Breast epithelium (tissue), 4 donors: Measurements from ENCODE around the gene SPG7. TPM values are rescaled to one million over a fixed set of nuclear protein-coding genes. Genes with fewer than 3 reads are reported as not detected.
"Not testable (repeated sequence)": the region's sequence is repeated elsewhere in the genome, so short reads cannot be mapped to it uniquely, and the experiment has no call there.

Experiments used
- DNase-seq, 2 donors: peaks; one replicate each; pipeline ENCODE4 v3.0.0-alpha.2; 2019; ENCODE audit warnings: low spot score in 2 of 2
- H3K27ac ChIP-seq, 2 donors: fragments of 200-600 bp; sonication (generic) in 1 of 2; one replicate each; pipeline ENCODE4 v1.5.1; 2016 to 2019; ENCODE audit warnings: mild to moderate bottlenecking in 1 of 2
- H3K27me3 ChIP-seq, 2 donors: fragments of 200-600 bp; sonication (generic) in 1 of 2; one replicate each; pipeline versions ENCODE4 v1.5.1 to v1.6.0; 2017 to 2019; ENCODE audit warnings: control low read depth in 1 of 2, mild to moderate bottlenecking in 1 of 2
- H3K36me3 ChIP-seq: fragments of 200-600 bp; one replicate; pipeline ENCODE4 v1.5.1; 2019
- H3K4me1 ChIP-seq, 2 donors: fragments of 200-600 bp; sonication (generic); one replicate each; pipeline ENCODE4 v1.5.1; 2016 to 2019; ENCODE audit warnings: control low read depth in 1 of 2
- H3K4me3 ChIP-seq, 3 donors: fragments of 200-600 bp; sonication (generic); 1 replicate in 2 of 3; 2 replicates in 1 of 3; pipeline ENCODE4 v1.5.1; 2016 to 2019; ENCODE audit warnings: mild to moderate bottlenecking in 3 of 3, moderate library complexity in 2 of 3
- H3K9me3 ChIP-seq, 2 donors: fragments of 200-600 bp; sonication (generic) in 1 of 2; one replicate each; pipeline ENCODE4 v1.5.1; 2016 to 2019; ENCODE audit warnings: control low read depth in 1 of 2
- CTCF ChIP-seq, 3 donors: fragments of 450-650 bp; IDR thresholded peaks; one replicate each; pipeline ENCODE4 v1.5.1; 2016 to 2017; ENCODE audit warnings: antibody characterized with exemption in 3 of 3, mild to moderate bottlenecking in 3 of 3, moderate library complexity in 3 of 3
- POLR2A ChIP-seq: fragments of 450-650 bp; IDR thresholded peaks from one replicate; pipeline ENCODE4 v1.6.1; 2016; ENCODE audit warnings: antibody characterized with exemption, mild to moderate bottlenecking, moderate library complexity
- POLR2AphosphoS5 ChIP-seq, 3 donors: sonication (generic); formaldehyde crosslinking; IDR thresholded peaks; one replicate each; pipeline ENCODE4 v1.6.1; 2017; ENCODE audit warnings: antibody characterized with exemption in 3 of 3
- intact Hi-C: fragments of 100-400 bp; cut with DNase I; formaldehyde crosslinking; loops from one replicate; pipeline ENCODE4 v1.15.1; 2023; ENCODE audit warnings: low total_unique reads
- total RNA-seq, 3 donors: library from RNA; depleted of rRNA; stranded (reverse); fragments of >200 nt; gene quantifications; one replicate each; pipeline ENCODE4 v1.1.0, GENCODE V29; 2016

SPG7 gene
- total RNA-seq, 3 donors from 2014 or later, result 104 to 126 (median 118) TPM

GRCh38 chr16:89586853-89587252 is 78.7 kb downstream of the SPG7 start:
- H3K27ac ChIP-seq, result no peak overlapping the region
- DNase-seq, result no peak

GRCh38 chr16:89587676-89588075 is 79.5 kb downstream of the SPG7 start:
- H3K4me1 ChIP-seq, H3K27me3 ChIP-seq, H3K36me3 ChIP-seq, H3K9me3 ChIP-seq, H3K27ac ChIP-seq, intact Hi-C loops, H3K4me3 ChIP-seq, DNase-seq: not testable (repeated sequence)

More at GRCh38 chr16:89586853-89587252, 78.7 kb downstream of the SPG7 start:
- intact Hi-C loops, result no loop called here
- H3K27me3 ChIP-seq, result no peaks in the 10 kb centered on the region
- no peaks in the 10 kb centered on the region for H3K36me3 ChIP-seq
- H3K9me3 ChIP-seq, result no peaks in the 10 kb centered on the region
- no peaks in the 10 kb centered on the region for H3K4me1 ChIP-seq
- no peak overlapping the region for H3K4me3 ChIP-seq
- TF ChIP-seq CTCF (IDR thresholded peaks at IDR 0.05), result no peak
- TF ChIP-seq POLR2AphosphoS5 (IDR thresholded peaks at IDR 0.05), result no peak
- no peak for TF ChIP-seq POLR2A

GRCh38 chr16:89588413-89589109 is 80.4 kb downstream of the SPG7 start:
- H3K36me3 ChIP-seq, result no peaks in the 10 kb centered on the region
- no peaks in the 10 kb centered on the region for H3K27me3 ChIP-seq
- TF ChIP-seq POLR2AphosphoS5 (IDR thresholded peaks at IDR 0.05) (no peak), CTCF (IDR thresholded peaks at IDR 0.05) (no peak), POLR2A (no peak)
- H3K27ac ChIP-seq, result no peak overlapping the region
- H3K9me3 ChIP-seq, result no peaks in the 10 kb centered on the region
- intact Hi-C loops, result no loop called here
- DNase-seq, result no peak
- H3K4me3 ChIP-seq, result no peak overlapping the region
- no peaks in the 10 kb centered on the region for H3K4me1 ChIP-seq

GRCh38 chr16:89589241-89589926 is 81.2 kb downstream of the SPG7 start:
- Histone ChIP-seq H3K27ac (no peak overlapping the region), H3K4me3 (no peak overlapping the region), H3K27me3 (no peaks in the 10 kb centered on the region), H3K9me3 (no peaks in the 10 kb centered on the region), H3K4me1 (no peaks in the 10 kb centered on the region), H3K36me3 (no peaks in the 10 kb centered on the region)
- intact Hi-C loops, result no loop called here
- TF ChIP-seq POLR2AphosphoS5 (IDR thresholded peaks at IDR 0.05), result no peak
- TF ChIP-seq CTCF (IDR thresholded peaks at IDR 0.05), result no peak
- TF ChIP-seq POLR2A, result no peak
- no peak for DNase-seq

- no peaks in the 10 kb centered on the region for H3K4me1 ChIP-seq
- DNase-seq, result no peak
- TF ChIP-seq POLR2A, result no peak
- no peak for TF ChIP-seq CTCF (IDR thresholded peaks at IDR 0.05)
- no peak for TF ChIP-seq POLR2AphosphoS5 (IDR thresholded peaks at IDR 0.05)
- intact Hi-C loops, result no loop called here
- H3K9me3 ChIP-seq, result no peaks in the 10 kb centered on the region
- no peak overlapping the region for H3K27ac ChIP-seq
- H3K27me3 ChIP-seq, result no peaks in the 10 kb centered on the region
- H3K4me3 ChIP-seq, result no peak overlapping the region
- H3K36me3 ChIP-seq, result no peaks in the 10 kb centered on the region
These were observed 85.6 kb downstream of the SPG7 start for GRCh38 chr16:89593841-89594240.
